HepG2 (cell line): ENCODE results near the gene GADD45G. TPM values are rescaled to one million over a fixed set of nuclear protein-coding genes. Genes with fewer than 3 reads are reported as not detected.
A peak's percentile ranks its signal among the peaks of the same experiment; 100 is the strongest.

Source experiments
- ATF2 ChIP-seq: sonication (generic); formaldehyde crosslinking; IDR thresholded peaks from 2 replicates; pipeline ENCODE4 v1.4.0; 2020; ENCODE audit warnings: missing genetic modification reagents
- HNF4A ChIP-seq: sonication (generic); formaldehyde crosslinking; IDR thresholded peaks from 2 replicates; pipeline ENCODE4 v1.4.0; 2020; ENCODE audit warnings: missing genetic modification reagents
- MLLT10 ChIP-seq: sonication (generic); formaldehyde crosslinking; IDR thresholded peaks from 2 replicates; pipeline ENCODE4 v1.4.0; 2020; ENCODE audit warnings: missing genetic modification reagents
- NFRKB ChIP-seq: fragments of 450-650 bp; IDR thresholded peaks from 2 replicates; pipeline ENCODE4 v1.6.1; 2017
- POGK ChIP-seq: sonication (generic); formaldehyde crosslinking; conservative IDR thresholded peaks from 2 replicates; pipeline ENCODE4 v1.8.0; 2022; ENCODE audit warnings: mild to moderate bottlenecking, moderate library complexity, missing genetic modification reagents
- SOX13 ChIP-seq, 3 experiments: fragments of 450-650 bp in 1 of 3; sonication (generic) in 1 of 3; formaldehyde crosslinking in 1 of 3; IDR thresholded peaks in 2 of 3; conservative IDR thresholded peaks in 1 of 3; 2 replicates each; pipeline versions ENCODE4 v1.5.0 to v1.6.1; 2016 to 2020; ENCODE audit warnings: antibody characterized with exemption in 1 of 3, mild to moderate bottlenecking in 1 of 3, missing compliant biosample characterization in 1 of 3, missing genetic modification reagents in 1 of 3, moderate library complexity in 1 of 3
- SP1 ChIP-seq, 2 experiments: fragments of 450-650 bp in 1 of 2; sonication (generic) in 1 of 2; formaldehyde crosslinking in 1 of 2; IDR thresholded peaks; 2 replicates each; pipeline versions ENCODE4 v1.4.0 to v1.6.1; 2016 to 2020; ENCODE audit warnings: missing genetic modification reagents in 1 of 2
- ZBTB46 ChIP-seq: sonication (generic); formaldehyde crosslinking; IDR thresholded peaks from 2 replicates; pipeline ENCODE4 v1.4.0; 2020; ENCODE audit warnings: mild to moderate bottlenecking, missing genetic modification reagents, borderline replicate concordance
- ZNF430 ChIP-seq: sonication (generic); formaldehyde crosslinking; IDR thresholded peaks from 2 replicates; pipeline ENCODE4 v1.9.0; 2021; ENCODE audit warnings: mild to moderate bottlenecking, missing genetic modification reagents
- ZNF451 ChIP-seq: sonication (generic); formaldehyde crosslinking; IDR thresholded peaks from 2 replicates; pipeline ENCODE4 v1.5.0; 2020; ENCODE audit warnings: mild to moderate bottlenecking, missing genetic modification reagents
- ZNF746 ChIP-seq: sonication (generic); formaldehyde crosslinking; IDR thresholded peaks from 2 replicates; pipeline ENCODE4 v1.8.0; 2022; ENCODE audit warnings: mild to moderate bottlenecking, missing genetic modification reagents
- polyA plus RNA-seq, 8 experiments: library from polyadenylated mRNA; depleted of rRNA in 3 of 8; stranded (reverse) in 7 of 8; unstranded in 1 of 8; fragments of >200 nt; fragmentation: Illumina TruSeq in 4 of 8; extraction: Trizol in 4 of 8; gene quantifications; 2 replicates each; pipeline versions ENCODE4 v1.2.1 to v1.2.3, GENCODE V29; 2011 to 2016; ENCODE audit warnings: low read depth in 4 of 8, missing spikeins in 1 of 8, mixed read lengths in 1 of 8; ENCODE audit not compliant: insufficient read depth in 1 of 8
- total RNA-seq, 5 experiments: library from RNA; depleted of rRNA; stranded (reverse); fragments of >200 nt; fragmentation: Illumina TruSeq; extraction: Trizol; gene quantifications; 2 replicates each; pipeline ENCODE4 v1.2.3, GENCODE V29; 2016; ENCODE audit warnings: low read depth in 1 of 5
- TF ChIP-seq, protein P1 (sequence below): IDR thresholded peaks from 2 replicates; pipeline ENCODE4 v1.6.1; 2012; ENCODE audit warnings: inconsistent platforms
- TF ChIP-seq, protein P2 (sequence below): fragments of 450-650 bp; IDR thresholded peaks from 2 replicates; pipeline ENCODE4 v1.6.1; 2017
- TF ChIP-seq, protein P3 (sequence below): sonication (generic); formaldehyde crosslinking; IDR thresholded peaks from 2 replicates; pipeline ENCODE4 v1.5.1; 2020; ENCODE audit warnings: mild to moderate bottlenecking, missing genetic modification reagents
- TF ChIP-seq, protein P4 (sequence below): sonication (generic); formaldehyde crosslinking; IDR thresholded peaks from 2 replicates; pipeline ENCODE4 v1.5.1; 2020; ENCODE audit warnings: missing genetic modification reagents, mild to moderate bottlenecking, borderline replicate concordance

Gene GADD45G
- total and polyA plus RNA-seq, 2 of the 13 experiments (the other 11 are each of a cell fraction or from before 2014, with no cell fraction given): not detected

DNA sequence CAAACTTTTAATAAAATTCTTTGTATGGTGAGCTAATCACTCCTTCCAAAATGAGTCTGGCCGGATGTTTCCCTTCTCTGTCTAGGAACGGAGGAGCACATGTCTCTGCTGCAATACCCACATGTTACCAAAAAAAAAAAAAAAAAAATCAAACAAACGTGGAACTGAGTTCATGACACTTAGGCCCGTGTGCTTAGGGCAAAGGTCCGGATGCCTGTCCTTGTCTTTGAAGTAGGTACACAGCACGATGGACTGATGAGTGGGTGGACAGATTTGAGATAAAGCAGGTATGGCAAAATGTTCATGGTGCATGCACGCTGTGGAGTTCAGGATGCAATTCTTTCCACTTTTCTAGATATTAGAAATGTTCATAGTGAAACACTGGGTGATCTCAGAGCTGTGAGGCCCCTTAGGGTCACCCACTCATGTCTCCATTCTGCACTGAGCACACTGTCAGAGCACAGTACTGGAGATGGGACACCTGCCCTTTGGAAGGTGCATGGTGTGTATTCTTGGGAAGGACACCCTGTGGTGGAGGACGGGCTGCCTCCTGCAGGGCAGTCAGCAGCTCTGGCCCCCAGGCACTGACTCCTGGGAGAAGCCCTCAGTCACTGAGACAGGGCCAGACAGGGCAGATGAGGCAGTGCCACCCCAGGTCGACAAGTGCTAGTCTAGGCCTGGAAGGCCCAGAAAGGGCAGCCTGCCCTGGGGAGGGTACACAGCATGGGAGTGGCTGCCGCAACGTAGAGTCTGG is 43.6 kb downstream of the GADD45G start (continued):
- peak; percentile 60; the same call in 1 of the 2 replicates for TF ChIP-seq SOX13 (IDR thresholded peaks at IDR 0.05)
- peak in 1 of 2 experiments; percentile 88; a peak in 2 of 4 replicates for TF ChIP-seq SOX13 (CRISPR knock-in tag; conservative IDR thresholded peaks at IDR 0.05 in 1 of 2, IDR thresholded peaks at IDR 0.05 in 1 of 2)
- TF ChIP-seq ZNF451 (CRISPR knock-in tag): peak; percentile 34; the same call in 1 of the 2 replicates
- TF ChIP-seq MLLT10: no peak
- TF ChIP-seq ZNF746: peak; percentile 83
- no peak for TF ChIP-seq NFRKB
- peak; percentile 69; the same call in 1 of the 2 replicates for TF ChIP-seq ATF2 (CRISPR knock-in tag)
- TF ChIP-seq ZNF430 (CRISPR knock-in tag): peak; percentile 65; the same call in 1 of the 2 replicates
- TF ChIP-seq ZBTB46 (CRISPR knock-in tag): no peak
- TF ChIP-seq POGK (CRISPR knock-in tag): peak; percentile 57; the same call in 1 of the 2 replicates
- TF ChIP-seq, protein P1, sequence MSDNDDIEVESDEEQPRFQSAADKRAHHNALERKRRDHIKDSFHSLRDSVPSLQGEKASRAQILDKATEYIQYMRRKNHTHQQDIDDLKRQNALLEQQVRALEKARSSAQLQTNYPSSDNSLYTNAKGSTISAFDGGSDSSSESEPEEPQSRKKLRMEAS: peak; percentile 95
- TF ChIP-seq SP1 (IDR thresholded peaks at IDR 0.05): no peak
- no peak; the same call in 1 of the 2 replicates for TF ChIP-seq SP1 (CRISPR knock-in tag; IDR thresholded peaks at IDR 0.05)
- TF ChIP-seq, protein P2, sequence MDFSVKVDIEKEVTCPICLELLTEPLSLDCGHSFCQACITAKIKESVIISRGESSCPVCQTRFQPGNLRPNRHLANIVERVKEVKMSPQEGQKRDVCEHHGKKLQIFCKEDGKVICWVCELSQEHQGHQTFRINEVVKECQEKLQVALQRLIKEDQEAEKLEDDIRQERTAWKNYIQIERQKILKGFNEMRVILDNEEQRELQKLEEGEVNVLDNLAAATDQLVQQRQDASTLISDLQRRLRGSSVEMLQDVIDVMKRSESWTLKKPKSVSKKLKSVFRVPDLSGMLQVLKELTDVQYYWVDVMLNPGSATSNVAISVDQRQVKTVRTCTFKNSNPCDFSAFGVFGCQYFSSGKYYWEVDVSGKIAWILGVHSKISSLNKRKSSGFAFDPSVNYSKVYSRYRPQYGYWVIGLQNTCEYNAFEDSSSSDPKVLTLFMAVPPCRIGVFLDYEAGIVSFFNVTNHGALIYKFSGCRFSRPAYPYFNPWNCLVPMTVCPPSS: no peak
- TF ChIP-seq, protein P3, sequence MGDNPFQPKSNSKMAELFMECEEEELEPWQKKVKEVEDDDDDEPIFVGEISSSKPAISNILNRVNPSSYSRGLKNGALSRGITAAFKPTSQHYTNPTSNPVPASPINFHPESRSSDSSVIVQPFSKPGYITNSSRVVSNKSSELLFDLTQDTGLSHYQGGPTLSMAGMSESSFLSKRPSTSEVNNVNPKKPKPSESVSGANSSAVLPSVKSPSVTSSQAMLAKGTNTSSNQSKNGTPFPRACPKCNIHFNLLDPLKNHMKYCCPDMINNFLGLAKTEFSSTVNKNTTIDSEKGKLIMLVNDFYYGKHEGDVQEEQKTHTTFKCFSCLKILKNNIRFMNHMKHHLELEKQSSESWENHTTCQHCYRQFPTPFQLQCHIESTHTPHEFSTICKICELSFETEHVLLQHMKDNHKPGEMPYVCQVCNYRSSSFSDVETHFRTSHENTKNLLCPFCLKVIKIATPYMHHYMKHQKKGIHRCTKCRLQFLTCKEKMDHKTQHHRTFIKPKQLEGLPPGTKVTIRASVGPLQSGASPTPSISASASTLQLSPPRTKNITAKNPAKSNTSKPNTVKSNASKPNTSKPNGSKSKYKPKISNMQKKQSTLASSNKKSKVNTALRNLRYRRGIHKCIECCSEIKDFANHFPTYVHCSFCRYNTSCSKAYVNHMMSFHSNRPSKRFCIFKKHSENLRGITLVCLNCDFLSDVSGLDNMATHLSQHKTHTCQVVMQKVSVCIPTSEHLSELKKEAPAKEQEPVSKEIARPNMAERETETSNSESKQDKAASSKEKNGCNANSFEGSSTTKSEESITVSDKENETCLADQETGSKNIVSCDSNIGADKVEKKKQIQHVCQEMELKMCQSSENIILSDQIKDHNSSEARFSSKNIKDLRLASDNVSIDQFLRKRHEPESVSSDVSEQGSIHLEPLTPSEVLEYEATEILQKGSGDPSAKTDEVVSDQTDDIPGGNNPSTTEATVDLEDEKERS: 0 out of 2 replicates have a peak, but pooled peaks have one; percentile 55
- TF ChIP-seq, protein P4, sequence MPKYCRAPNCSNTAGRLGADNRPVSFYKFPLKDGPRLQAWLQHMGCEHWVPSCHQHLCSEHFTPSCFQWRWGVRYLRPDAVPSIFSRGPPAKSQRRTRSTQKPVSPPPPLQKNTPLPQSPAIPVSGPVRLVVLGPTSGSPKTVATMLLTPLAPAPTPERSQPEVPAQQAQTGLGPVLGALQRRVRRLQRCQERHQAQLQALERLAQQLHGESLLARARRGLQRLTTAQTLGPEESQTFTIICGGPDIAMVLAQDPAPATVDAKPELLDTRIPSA: no peak
- TF ChIP-seq HNF4A (CRISPR knock-in tag): peak; percentile 95
